Pulmonary artery endothelial cell (primary cell): ENCODE results near the gene GOPC. TPM values are rescaled to one million over a fixed set of nuclear protein-coding genes. Genes with fewer than 3 reads are reported as not detected.

Experiments used
- DNase-seq: peaks from one replicate; pipeline ENCODE4 v3.0.0-alpha.2; 2011; ENCODE audit warnings: low read depth, low spot score
- total RNA-seq: library from RNA; depleted of rRNA; stranded (reverse); fragments of >200 nt; gene quantifications from 2 replicates; pipeline ENCODE4 v1.2.3, GENCODE V29; 2014

GOPC gene
- total RNA-seq, 1 donor from 2014 or later, result 27.6 TPM

- DNase-seq, result no peak
Observed at GRCh38 chr6:117597755-117598154, 4.6 kb downstream of the GOPC start.

GRCh38 chr6:117595099-117595923, 7.0 kb downstream of the GOPC start:
- DNase-seq, result no peak

- DNase-seq, result no peak
Observed at GRCh38 chr6:117592983-117593759, 9.1 kb downstream of the GOPC start.

- DNase-seq, result no peak
Observed at GRCh38 chr6:117591405-117591804, 10.9 kb downstream of the GOPC start.

- DNase-seq, result no peak
Observed at GRCh38 chr6:117590447-117590846, 11.9 kb downstream of the GOPC start.

- DNase-seq, result no peak
Observed at GRCh38 chr6:117585647-117586046, 16.7 kb downstream of the GOPC start.

GRCh38 chr6:117574198-117574597, 28.1 kb downstream of the GOPC start:
- DNase-seq, result no peak

GRCh38 chr6:117573006-117573680, 29.2 kb downstream of the GOPC start:
- DNase-seq, result no peak

GRCh38 chr6:117568831-117569410, 33.4 kb downstream of the GOPC start:
- DNase-seq, result no peak

GRCh38 chr6:117568247-117568646, 34.1 kb downstream of the GOPC start:
- DNase-seq, result no peak

- no peak for DNase-seq
Observed at GRCh38 chr6:117564681-117565080, 37.6 kb downstream of the GOPC start.

GRCh38 chr6:117561128-117561527, 41.2 kb downstream of the GOPC start:
- no peak for DNase-seq

- no peak for DNase-seq
Observed at GRCh38 chr6:117559299-117559698, 43.0 kb downstream of the GOPC start.

GRCh38 chr6:117558818-117559217, 43.5 kb downstream of the GOPC start:
- DNase-seq, result no peak

GRCh38 chr6:117557951-117558350, 44.4 kb downstream of the GOPC start:
- DNase-seq, result no peak

GRCh38 chr6:117555882-117556498, 46.3 kb downstream of the GOPC start:
- DNase-seq, result no peak

- no peak for DNase-seq
Observed at GRCh38 chr6:117555262-117555849, 47.0 kb downstream of the GOPC start.

- no peak for DNase-seq
Observed at GRCh38 chr6:117553142-117553541, 49.2 kb downstream of the GOPC start.

- DNase-seq, result no peak
Observed at GRCh38 chr6:117552618-117553017, 49.7 kb downstream of the GOPC start.

GRCh38 chr6:117550618-117551242, 51.6 kb downstream of the GOPC start:
- no peak for DNase-seq
